ENCODE results near the gene IGDCC3.

Gene IGDCC3

DNA sequence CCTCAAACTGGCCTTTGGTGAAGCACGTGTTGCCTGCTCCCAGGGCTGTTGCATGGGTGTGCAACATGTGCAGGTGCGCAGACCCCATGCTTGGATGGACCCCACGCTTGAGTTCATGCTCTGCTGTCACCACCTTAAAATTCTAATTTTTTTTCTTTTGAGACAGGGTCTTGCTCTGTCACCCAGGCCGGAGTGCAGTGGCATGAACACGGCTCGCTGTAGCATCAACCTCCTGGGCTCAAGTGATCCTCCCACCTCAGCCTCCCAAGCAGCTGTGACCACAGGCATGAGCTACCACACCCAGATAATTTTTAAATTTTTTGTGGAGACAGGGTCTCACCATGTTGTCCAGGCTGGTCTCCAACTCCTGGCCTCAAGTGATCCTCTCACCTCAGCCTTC, 9.1 kb upstream of the IGDCC3 start:
- no peak for DNase-seq (ENCODE audit: low read depth)

DNA sequence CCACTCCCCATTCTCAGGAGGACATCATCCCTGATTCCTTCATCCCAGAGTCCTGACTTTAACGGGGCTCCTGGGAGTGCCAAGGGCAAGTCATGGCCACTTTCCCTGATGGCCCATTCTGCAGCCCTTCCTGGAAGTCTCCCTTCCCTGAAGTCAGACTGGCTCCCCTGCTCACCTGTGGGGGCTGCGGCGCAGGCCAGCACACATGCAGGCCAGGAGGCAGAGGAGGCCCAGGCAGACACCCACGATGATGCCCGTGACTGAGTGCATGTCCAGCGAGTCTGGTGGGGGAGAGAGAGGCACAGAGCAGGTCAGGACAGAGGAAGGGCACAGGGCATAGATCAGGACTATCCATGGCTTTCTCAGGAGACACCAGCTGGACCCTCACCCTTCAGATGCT, 8.6 kb upstream of the IGDCC3 start:
- no peak for DNase-seq (ENCODE audit: low read depth)

DNA sequence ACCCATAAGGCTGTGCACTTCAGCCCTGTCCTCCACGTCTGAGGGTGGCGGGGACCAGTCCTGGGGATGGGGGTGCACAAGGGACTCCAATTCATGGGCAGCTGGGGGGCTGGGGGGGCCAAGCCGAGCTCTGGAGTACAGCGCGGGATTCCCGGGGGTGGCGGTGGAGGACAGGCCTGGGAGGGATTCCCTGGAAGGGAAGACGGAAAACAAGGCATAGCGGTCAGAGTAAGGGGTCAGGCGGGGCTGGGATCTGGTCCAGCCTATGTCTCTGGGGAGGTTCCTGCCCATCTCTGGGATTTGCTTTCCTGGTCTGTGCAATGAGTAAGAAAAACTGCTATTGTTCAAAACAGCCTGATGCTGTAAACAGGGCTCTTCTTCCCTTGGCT, 8.1 kb upstream of the IGDCC3 start:
- no peak for DNase-seq (ENCODE audit: low read depth)

GRCh38 chr15:65384895-65385869, 7.4 kb upstream of the IGDCC3 start:
- peak; percentile 78 for DNase-seq (ENCODE audit: low read depth)

DNA sequence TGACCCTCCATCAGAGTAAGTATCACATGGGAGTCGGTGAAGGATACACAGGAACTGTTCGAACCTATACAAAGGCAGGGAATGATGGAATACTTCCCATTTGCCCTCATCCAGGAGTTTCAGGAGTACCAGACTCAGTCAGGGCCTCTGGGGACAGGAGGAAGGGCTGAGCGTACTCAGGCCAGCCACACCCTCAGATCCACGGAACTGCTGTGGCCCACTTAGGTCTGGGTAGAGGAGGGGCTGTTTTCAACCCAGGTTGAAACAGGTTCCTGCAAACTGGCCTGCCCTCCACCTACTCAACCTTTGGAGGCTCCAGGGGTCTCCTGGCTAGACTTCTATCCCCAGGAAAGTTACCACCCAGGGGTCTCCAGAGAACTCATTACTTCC, 6.7 kb upstream of the IGDCC3 start:
- no peak for DNase-seq (ENCODE audit: low read depth)

- DNase-seq (ENCODE audit: low read depth) = no peak
Measured at GRCh38 chr15:65383991-65384390, 6.2 kb upstream of the IGDCC3 start.

DNA sequence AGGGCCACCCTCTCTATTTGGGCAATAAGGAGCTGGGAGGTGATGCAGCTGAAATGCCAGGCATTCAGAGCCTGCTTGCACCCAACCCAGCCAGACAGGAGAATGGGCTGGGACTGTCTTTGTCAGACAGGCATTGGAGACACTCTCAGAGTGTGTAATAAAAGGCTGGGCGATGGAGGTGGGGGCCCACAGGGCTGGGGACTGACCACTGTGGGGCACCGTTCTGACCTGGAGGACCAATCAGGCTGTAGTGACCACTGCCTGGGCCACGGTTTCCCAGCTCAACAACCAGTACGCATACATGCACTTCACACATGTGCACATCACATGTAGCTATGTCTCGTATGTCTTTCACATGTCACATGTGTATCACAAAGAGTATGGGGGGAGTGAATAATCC, 5.7 kb upstream of the IGDCC3 start:
- no peak for DNase-seq (ENCODE audit: low read depth)

DNA sequence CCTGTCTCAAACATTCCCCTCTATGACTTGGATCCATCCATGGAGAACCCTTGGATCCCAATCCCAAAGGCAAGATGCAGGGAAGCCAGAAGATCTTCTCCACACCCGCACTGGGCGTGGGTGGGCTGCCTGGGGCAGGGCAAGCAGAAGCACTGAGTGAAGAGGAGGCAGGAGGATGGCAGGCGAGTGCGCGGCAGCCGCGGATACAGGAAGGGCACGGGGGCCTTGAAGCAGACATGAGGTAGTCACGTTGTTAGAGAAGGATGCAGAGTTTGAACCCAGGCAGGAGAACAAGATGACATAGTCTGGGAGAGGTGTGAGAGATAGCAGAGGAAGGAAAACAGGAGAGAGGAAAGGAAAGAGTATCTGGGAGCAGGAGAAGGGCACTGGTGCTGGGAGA, 5.1 kb upstream of the IGDCC3 start:
- DNase-seq (ENCODE audit: low read depth) = no peak

GRCh38 chr15:65382146-65382491, 4.3 kb upstream of the IGDCC3 start:
- DNase-seq (ENCODE audit: low read depth) = no peak

DNA sequence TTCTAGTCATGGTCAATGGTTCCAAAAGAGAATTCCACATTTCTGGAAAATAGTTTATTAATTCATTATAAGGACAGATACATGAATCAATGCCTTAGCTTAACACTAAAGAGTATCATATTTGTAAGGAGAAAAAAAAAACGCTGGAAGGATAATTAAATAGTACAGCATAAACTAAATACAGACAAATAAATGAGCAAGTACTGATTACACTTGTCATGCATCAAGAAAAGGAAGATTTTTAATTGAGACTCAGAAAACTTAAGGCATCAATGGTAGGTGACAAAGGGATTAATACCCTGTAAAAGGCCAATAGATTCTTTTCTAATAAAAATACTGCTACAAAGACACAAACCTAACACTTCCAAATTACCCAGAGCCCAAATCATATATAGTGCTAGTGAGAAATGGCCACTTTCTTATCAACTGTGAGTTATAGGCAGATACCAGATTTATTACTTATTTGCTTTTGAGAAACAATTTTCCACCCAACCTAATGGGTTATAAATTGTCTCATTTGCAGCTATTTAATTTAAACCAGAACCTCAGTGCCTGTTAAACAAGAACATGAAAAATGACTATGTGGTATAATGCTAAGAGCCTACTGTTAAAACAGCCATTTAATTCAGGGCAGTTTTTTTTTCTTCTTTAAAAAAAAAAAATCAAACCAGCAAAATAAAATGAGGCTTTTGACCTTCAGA, 3.8 kb upstream of the IGDCC3 start:
- no peak for DNase-seq (ENCODE audit: low read depth)

DNA sequence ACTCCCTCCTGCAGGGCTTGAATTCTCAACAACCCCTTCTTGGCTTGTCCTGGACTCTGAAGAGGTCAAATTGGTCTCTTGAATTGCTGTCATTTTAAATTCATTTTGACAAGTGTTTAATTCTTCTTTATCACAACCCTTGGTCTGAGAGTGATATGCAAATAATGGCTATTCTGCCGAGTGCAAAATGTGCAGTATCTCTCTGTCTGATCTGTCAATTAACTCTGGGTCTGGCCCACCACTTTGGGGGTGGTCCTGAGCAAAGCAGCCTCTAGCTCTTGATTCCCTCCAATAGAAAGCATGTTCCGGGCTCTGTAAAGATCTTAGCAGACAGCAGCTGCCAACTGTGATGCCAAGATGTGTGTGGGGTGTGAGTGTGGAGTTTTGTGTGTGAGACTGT, 2.2 kb upstream of the IGDCC3 start:
- no peak for DNase-seq (ENCODE audit: low read depth)

DNA sequence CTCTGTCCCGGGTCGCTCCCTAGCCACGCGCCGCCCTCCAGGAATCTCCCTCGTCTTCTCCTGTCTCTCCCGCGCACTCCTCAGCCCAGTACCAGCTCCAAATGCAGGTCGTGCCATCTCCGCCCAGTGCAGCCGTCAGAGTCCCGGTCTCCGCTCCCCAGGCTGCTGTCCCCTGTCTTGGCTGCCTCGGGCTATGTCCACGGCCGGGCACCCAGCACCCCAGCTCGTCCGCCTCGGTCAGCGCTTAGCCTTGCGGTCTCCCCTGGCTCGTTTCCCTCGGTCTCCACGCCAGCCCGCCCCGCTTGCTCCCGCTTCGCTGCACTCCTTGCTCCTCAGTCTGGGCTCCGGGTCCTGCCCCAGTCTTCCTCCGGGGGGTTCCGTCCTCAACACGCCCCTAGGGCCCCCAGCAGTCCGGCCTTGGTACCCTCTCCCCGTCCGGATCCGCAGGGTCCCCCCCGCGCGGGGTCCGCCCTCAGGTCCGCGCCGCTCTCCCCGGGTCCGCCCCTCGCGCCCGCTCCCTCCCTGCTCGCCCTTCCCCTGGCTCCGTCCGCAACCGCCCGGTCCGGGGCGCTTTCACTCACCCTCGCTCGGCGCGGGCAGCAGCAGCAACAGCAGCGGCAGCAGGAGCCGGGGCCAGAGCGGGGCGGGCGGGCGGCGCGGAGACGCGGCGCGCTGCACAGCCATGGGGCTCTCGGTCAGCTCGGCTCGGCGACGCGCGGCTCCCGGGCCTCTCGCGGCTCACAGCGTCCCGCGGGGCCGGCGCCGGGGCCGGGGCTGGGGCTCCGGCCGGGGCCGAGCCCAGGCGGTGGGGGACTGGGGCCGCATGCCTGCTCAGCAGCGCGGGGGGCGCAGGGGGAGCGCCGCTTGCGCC, 462 bp downstream of the IGDCC3 start:
- DNase-seq (ENCODE audit: low read depth) = no peak

GRCh38 chr15:65376767-65377104, 1.1 kb downstream of the IGDCC3 start:
- no peak for DNase-seq (ENCODE audit: low read depth)

GRCh38 chr15:65375871-65376607, 1.8 kb downstream of the IGDCC3 start:
- DNase-seq (ENCODE audit: low read depth) = no peak

GRCh38 chr15:65374821-65375401, 2.9 kb downstream of the IGDCC3 start:
- no peak for DNase-seq (ENCODE audit: low read depth)

GRCh38 chr15:65374334-65374733, 3.5 kb downstream of the IGDCC3 start:
- no peak for DNase-seq (ENCODE audit: low read depth)

GRCh38 chr15:65373163-65373651, 4.6 kb downstream of the IGDCC3 start:
- no peak for DNase-seq (ENCODE audit: low read depth)

DNA sequence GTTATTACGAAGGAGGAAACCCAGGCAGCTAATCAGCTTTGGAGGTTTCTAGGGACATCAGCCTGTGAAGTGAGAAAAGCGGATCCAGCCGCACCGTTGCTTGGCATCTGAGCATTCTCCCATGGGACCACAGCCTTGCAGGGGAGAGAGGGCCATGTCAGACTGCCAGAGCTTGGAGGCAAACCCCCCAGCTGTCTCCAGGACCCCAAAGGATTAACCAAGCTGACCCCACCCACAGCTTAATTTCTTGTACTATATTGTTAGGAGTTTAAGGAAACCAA, 5.1 kb downstream of the IGDCC3 start:
- no peak for DNase-seq (ENCODE audit: low read depth)

- DNase-seq (ENCODE audit: low read depth) = no peak
Measured at GRCh38 chr15:65371976-65372786, 5.6 kb downstream of the IGDCC3 start.

GRCh38 chr15:65370885-65371284, 6.9 kb downstream of the IGDCC3 start:
- no peak for DNase-seq (ENCODE audit: low read depth)

DNA sequence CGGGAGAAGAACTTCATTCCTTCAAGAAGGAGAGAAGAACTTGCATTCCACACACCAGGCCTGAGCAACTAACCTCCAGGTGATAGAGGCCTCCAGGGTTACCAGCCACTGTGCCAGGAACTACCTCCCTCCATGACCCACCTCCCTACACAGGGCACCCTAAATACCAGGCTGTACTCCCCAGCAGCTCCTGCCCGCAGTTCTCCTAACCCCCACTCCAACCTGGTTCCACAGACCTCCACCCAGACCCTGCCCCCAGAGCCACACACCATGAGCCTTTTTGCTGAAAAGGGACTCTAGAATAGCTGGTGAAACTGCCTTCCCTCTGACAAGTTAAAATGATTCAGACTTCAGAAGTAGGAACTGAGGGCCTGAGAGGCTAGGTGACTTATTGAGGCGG, 8.2 kb downstream of the IGDCC3 start:
- DNase-seq (ENCODE audit: low read depth) = no peak
